WTC11 (cell line): Measurements from ENCODE around the gene APMAP. TPM values are rescaled to one million over a fixed set of nuclear protein-coding genes. Genes with fewer than 3 reads are reported as not detected.
"Not testable (repeated sequence)": the region's sequence is repeated elsewhere in the genome, so short reads cannot be mapped to it uniquely, and the experiment has no call there.

Experiments used
- ATAC-seq: fragments of 200-7000 bp; cut with Tn5 transposase; 2 replicates; pipeline ENCODE4 v1.10.0; 2021; ENCODE audit warnings: mild to moderate bottlenecking, moderate library complexity
- CTCF ChIA-PET: fragments of 300-600 bp; sonication (Branson Sonifier 250); formaldehyde crosslinking; loops from one replicate; lab custom pipeline; 2021; ENCODE audit warnings: antibody characterized with exemption; lab: Charles Lee
- POLR2A ChIA-PET: fragments of 350-600 bp; sonication (Branson Sonifier 250); formaldehyde crosslinking; loops from one replicate; lab custom pipeline; 2021; ENCODE audit warnings: antibody characterized with exemption; lab: Charles Lee
- DNase-seq: peaks from one replicate; pipeline ENCODE4 v3.0.0; 2021; ENCODE audit warnings: low spot score
- H3K27ac Mint-ChIP-seq: 2 replicates; pipeline ENCODE4 v1.8.0; 2021; ENCODE audit warnings: mixed read lengths
- H3K27me3 Mint-ChIP-seq: 2 replicates; pipeline ENCODE4 v1.8.0; 2021; ENCODE audit warnings: low read depth, mild to moderate bottlenecking, moderate library complexity, mixed read lengths
- H3K36me3 Mint-ChIP-seq: 2 replicates; pipeline ENCODE4 v1.8.0; 2021; ENCODE audit warnings: mixed read lengths
- H3K4me1 Mint-ChIP-seq: 2 replicates; pipeline ENCODE4 v1.8.0; 2022; ENCODE audit warnings: mixed read lengths
- H3K4me3 Mint-ChIP-seq: 2 replicates; pipeline ENCODE4 v1.8.0; 2021; ENCODE audit warnings: mild to moderate bottlenecking, moderate library complexity, mixed read lengths
- H3K9me3 Mint-ChIP-seq: 2 replicates; pipeline ENCODE4 v1.8.0; 2021; ENCODE audit warnings: mixed read lengths
- CREB1 ChIP-seq: sonication (generic); formaldehyde crosslinking; IDR thresholded peaks from 2 replicates; pipeline ENCODE4 v1.8.0; 2023; ENCODE audit warnings: mild to moderate bottlenecking, missing genetic modification reagents
- CREM ChIP-seq: sonication (generic); formaldehyde crosslinking; IDR thresholded peaks from 2 replicates; pipeline ENCODE4 v1.8.1; 2022; ENCODE audit warnings: mild to moderate bottlenecking, missing genetic modification reagents, moderate library complexity
- GTF2I ChIP-seq: fragments of 250-450 bp; sonication (Bioruptor Pico); conservative IDR thresholded peaks from 2 replicates; pipeline ENCODE4 v1.4.0; 2021; ENCODE audit warnings: mild to moderate bottlenecking
- NR2C2 ChIP-seq: sonication (generic); formaldehyde crosslinking; IDR thresholded peaks from 2 replicates; pipeline ENCODE4 v1.8.0; 2022; ENCODE audit warnings: mild to moderate bottlenecking, missing genetic modification reagents
- RELA ChIP-seq: sonication (generic); formaldehyde crosslinking; IDR thresholded peaks from 2 replicates; pipeline ENCODE4 v1.8.1; 2022; ENCODE audit warnings: missing genetic modification reagents, mild to moderate bottlenecking, borderline replicate concordance
- RORB ChIP-seq: fragments of 250-450 bp; sonication (Bioruptor Pico); IDR thresholded peaks from 2 replicates; pipeline ENCODE4 v1.9.0; 2021; ENCODE audit warnings: mild to moderate bottlenecking
- SP1 ChIP-seq: sonication (generic); formaldehyde crosslinking; conservative IDR thresholded peaks from 2 replicates; pipeline ENCODE4 v1.8.1; 2022; ENCODE audit warnings: missing genetic modification reagents
- ZNF263 ChIP-seq: sonication (generic); formaldehyde crosslinking; IDR thresholded peaks from 2 replicates; pipeline ENCODE4 v1.8.1; 2022; ENCODE audit warnings: low read depth, mild to moderate bottlenecking, moderate library complexity, missing genetic modification reagents
- ZNF317 ChIP-seq: sonication (generic); formaldehyde crosslinking; IDR thresholded peaks from 2 replicates; pipeline ENCODE4 v1.8.1; 2023; ENCODE audit warnings: low read depth, mild to moderate bottlenecking, moderate library complexity, missing genetic modification reagents, borderline replicate concordance
- ZNF396 ChIP-seq: fragments of 250-450 bp; sonication (Bioruptor Pico); IDR thresholded peaks from 2 replicates; pipeline ENCODE4 v1.8.0; 2021; ENCODE audit warnings: mild to moderate bottlenecking, moderate library complexity, borderline replicate concordance
- ZNF416 ChIP-seq: fragments of 250-450 bp; sonication (Bioruptor Pico); IDR thresholded peaks from 2 replicates; pipeline ENCODE4 v1.9.0; 2021; ENCODE audit warnings: mild to moderate bottlenecking, inconsistent platforms
- total RNA-seq: library from RNA; stranded (reverse); gene quantifications from 3 replicates; pipeline ENCODE4 v1.2.3, GENCODE V29; 2021
- TF ChIP-seq, protein P1 (sequence below): sonication (generic); formaldehyde crosslinking; conservative IDR thresholded peaks from 2 replicates; pipeline ENCODE4 v1.8.1; 2023; ENCODE audit warnings: mild to moderate bottlenecking, low read depth, missing genetic modification reagents, moderate library complexity
- TF ChIP-seq, protein P2 (sequence below): sonication (generic); formaldehyde crosslinking; IDR thresholded peaks from 2 replicates; pipeline ENCODE4 v1.8.0; 2022; ENCODE audit warnings: mild to moderate bottlenecking, missing genetic modification reagents
- TF ChIP-seq, protein P3 (sequence below): sonication (generic); formaldehyde crosslinking; IDR thresholded peaks from 2 replicates; pipeline ENCODE4 v1.8.1; 2023; ENCODE audit warnings: mild to moderate bottlenecking, missing genetic modification reagents, borderline replicate concordance
- TF ChIP-seq, protein P4 (sequence below): sonication (generic); formaldehyde crosslinking; IDR thresholded peaks from 2 replicates; pipeline ENCODE4 v1.8.0; 2022; ENCODE audit warnings: missing genetic modification reagents
- TF ChIP-seq, protein P5 (sequence below): sonication (generic); formaldehyde crosslinking; IDR thresholded peaks from 2 replicates; pipeline ENCODE4 v1.8.1; 2022; ENCODE audit warnings: mild to moderate bottlenecking, moderate library complexity, missing genetic modification reagents

Gene APMAP
- total RNA-seq, 1 experiment from 2014 or later, result 55.3 TPM

DNA sequence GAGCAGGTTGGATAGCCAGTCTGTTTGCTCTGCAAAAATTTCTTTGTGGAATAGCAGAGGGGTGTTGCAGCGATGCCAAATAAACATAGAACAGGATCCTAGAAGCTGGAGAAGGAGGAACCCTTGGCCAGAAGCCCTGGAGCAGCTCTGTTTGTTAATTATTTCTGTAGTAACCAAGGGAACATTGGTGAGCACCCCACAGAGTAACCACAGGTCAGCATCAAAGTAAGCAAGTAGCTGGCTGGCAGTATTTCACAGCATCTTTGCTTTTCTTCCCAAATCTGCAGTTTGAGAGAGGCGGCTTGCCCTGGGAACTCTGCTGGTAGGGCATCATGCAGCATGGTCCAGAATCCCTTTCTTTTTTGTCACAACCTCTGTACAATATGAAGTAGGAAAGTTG is 12.7 kb upstream of the APMAP start:
- no peaks in the 10 kb centered on the region for H3K4me1 Mint-ChIP-seq
- ChIA-PET CTCF (no interaction called here), POLR2A (no interaction called here)
- DNase-seq (no peak), ATAC-seq (no peak)
- H3K27ac Mint-ChIP-seq, result no peak overlapping the region
- peaks cover 8% of the 10 kb centered on the region for H3K9me3 Mint-ChIP-seq
- no peak overlapping the region for H3K4me3 Mint-ChIP-seq
- TF ChIP-seq, protein P1, sequence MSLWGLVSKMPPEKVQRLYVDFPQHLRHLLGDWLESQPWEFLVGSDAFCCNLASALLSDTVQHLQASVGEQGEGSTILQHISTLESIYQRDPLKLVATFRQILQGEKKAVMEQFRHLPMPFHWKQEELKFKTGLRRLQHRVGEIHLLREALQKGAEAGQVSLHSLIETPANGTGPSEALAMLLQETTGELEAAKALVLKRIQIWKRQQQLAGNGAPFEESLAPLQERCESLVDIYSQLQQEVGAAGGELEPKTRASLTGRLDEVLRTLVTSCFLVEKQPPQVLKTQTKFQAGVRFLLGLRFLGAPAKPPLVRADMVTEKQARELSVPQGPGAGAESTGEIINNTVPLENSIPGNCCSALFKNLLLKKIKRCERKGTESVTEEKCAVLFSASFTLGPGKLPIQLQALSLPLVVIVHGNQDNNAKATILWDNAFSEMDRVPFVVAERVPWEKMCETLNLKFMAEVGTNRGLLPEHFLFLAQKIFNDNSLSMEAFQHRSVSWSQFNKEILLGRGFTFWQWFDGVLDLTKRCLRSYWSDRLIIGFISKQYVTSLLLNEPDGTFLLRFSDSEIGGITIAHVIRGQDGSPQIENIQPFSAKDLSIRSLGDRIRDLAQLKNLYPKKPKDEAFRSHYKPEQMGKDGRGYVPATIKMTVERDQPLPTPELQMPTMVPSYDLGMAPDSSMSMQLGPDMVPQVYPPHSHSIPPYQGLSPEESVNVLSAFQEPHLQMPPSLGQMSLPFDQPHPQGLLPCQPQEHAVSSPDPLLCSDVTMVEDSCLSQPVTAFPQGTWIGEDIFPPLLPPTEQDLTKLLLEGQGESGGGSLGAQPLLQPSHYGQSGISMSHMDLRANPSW (CRISPR knock-in tag), result no peak
- TF ChIP-seq NR2C2 (CRISPR knock-in tag) (no peak), ZNF396 (CRISPR knock-in tag) (no peak), ZNF263 (CRISPR knock-in tag) (no peak), CREB1 (CRISPR knock-in tag) (no peak), RORB (no peak), ZNF416 (no peak)
- TF ChIP-seq, protein P2, sequence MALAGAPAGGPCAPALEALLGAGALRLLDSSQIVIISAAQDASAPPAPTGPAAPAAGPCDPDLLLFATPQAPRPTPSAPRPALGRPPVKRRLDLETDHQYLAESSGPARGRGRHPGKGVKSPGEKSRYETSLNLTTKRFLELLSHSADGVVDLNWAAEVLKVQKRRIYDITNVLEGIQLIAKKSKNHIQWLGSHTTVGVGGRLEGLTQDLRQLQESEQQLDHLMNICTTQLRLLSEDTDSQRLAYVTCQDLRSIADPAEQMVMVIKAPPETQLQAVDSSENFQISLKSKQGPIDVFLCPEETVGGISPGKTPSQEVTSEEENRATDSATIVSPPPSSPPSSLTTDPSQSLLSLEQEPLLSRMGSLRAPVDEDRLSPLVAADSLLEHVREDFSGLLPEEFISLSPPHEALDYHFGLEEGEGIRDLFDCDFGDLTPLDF (CRISPR knock-in tag), result no peak
- TF ChIP-seq, protein P3, sequence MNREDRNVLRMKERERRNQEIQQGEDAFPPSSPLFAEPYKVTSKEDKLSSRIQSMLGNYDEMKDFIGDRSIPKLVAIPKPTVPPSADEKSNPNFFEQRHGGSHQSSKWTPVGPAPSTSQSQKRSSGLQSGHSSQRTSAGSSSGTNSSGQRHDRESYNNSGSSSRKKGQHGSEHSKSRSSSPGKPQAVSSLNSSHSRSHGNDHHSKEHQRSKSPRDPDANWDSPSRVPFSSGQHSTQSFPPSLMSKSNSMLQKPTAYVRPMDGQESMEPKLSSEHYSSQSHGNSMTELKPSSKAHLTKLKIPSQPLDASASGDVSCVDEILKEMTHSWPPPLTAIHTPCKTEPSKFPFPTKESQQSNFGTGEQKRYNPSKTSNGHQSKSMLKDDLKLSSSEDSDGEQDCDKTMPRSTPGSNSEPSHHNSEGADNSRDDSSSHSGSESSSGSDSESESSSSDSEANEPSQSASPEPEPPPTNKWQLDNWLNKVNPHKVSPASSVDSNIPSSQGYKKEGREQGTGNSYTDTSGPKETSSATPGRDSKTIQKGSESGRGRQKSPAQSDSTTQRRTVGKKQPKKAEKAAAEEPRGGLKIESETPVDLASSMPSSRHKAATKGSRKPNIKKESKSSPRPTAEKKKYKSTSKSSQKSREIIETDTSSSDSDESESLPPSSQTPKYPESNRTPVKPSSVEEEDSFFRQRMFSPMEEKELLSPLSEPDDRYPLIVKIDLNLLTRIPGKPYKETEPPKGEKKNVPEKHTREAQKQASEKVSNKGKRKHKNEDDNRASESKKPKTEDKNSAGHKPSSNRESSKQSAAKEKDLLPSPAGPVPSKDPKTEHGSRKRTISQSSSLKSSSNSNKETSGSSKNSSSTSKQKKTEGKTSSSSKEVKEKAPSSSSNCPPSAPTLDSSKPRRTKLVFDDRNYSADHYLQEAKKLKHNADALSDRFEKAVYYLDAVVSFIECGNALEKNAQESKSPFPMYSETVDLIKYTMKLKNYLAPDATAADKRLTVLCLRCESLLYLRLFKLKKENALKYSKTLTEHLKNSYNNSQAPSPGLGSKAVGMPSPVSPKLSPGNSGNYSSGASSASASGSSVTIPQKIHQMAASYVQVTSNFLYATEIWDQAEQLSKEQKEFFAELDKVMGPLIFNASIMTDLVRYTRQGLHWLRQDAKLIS (CRISPR knock-in tag), result no peak
- peaks cover 4% of the 10 kb centered on the region; the same call in 1 of the 2 replicates for H3K27me3 Mint-ChIP-seq
- no peaks in the 10 kb centered on the region for H3K36me3 Mint-ChIP-seq

DNA sequence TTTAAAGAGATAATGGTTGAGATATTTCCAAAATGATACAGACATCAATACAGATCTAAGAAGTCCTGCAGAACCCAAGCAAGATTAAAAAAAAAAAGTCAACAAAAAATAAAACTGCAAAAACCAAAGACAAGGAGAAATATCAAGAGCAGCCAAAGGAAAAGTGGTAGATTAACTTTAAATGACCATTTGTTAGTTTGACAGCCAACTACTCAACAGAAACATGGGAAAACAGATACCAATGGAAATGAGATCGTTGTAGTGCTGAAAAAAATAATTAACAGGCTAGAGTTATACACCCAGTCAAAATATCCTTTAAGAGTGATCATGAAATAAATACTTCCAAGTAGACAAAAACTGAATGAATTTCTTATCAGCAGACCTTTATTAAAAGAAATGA is 10.5 kb upstream of the APMAP start:
- POLR2A ChIA-PET, result no interaction called here
- H3K4me1 Mint-ChIP-seq, result no peaks in the 10 kb centered on the region
- H3K9me3 Mint-ChIP-seq, result peaks cover 8% of the 10 kb centered on the region
- CTCF ChIA-PET, result no interaction called here
- no peak for TF ChIP-seq RELA (CRISPR knock-in tag)
- no peak for TF ChIP-seq SP1
- TF ChIP-seq CREM, result no peak
- TF ChIP-seq GTF2I (CRISPR knock-in tag), result no peak
- TF ChIP-seq, protein P4, sequence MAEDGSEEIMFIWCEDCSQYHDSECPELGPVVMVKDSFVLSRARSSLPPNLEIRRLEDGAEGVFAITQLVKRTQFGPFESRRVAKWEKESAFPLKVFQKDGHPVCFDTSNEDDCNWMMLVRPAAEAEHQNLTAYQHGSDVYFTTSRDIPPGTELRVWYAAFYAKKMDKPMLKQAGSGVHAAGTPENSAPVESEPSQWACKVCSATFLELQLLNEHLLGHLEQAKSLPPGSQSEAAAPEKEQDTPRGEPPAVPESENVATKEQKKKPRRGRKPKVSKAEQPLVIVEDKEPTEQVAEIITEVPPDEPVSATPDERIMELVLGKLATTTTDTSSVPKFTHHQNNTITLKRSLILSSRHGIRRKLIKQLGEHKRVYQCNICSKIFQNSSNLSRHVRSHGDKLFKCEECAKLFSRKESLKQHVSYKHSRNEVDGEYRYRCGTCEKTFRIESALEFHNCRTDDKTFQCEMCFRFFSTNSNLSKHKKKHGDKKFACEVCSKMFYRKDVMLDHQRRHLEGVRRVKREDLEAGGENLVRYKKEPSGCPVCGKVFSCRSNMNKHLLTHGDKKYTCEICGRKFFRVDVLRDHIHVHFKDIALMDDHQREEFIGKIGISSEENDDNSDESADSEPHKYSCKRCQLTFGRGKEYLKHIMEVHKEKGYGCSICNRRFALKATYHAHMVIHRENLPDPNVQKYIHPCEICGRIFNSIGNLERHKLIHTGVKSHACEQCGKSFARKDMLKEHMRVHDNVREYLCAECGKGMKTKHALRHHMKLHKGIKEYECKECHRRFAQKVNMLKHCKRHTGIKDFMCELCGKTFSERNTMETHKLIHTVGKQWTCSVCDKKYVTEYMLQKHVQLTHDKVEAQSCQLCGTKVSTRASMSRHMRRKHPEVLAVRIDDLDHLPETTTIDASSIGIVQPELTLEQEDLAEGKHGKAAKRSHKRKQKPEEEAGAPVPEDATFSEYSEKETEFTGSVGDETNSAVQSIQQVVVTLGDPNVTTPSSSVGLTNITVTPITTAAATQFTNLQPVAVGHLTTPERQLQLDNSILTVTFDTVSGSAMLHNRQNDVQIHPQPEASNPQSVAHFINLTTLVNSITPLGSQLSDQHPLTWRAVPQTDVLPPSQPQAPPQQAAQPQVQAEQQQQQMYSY, result no peak
- TF ChIP-seq, protein P5, sequence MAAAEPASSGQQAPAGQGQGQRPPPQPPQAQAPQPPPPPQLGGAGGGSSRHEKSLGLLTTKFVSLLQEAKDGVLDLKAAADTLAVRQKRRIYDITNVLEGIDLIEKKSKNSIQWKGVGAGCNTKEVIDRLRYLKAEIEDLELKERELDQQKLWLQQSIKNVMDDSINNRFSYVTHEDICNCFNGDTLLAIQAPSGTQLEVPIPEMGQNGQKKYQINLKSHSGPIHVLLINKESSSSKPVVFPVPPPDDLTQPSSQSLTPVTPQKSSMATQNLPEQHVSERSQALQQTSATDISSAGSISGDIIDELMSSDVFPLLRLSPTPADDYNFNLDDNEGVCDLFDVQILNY, result no peak
- 0 out of 2 replicates have a peak, but pooled peaks have one; percentile 36 for TF ChIP-seq ZNF317 (CRISPR knock-in tag)
- H3K27ac Mint-ChIP-seq, result no peak overlapping the region
- H3K27me3 Mint-ChIP-seq, result peaks cover 4% of the 10 kb centered on the region; the same call in 1 of the 2 replicates
- no peaks in the 10 kb centered on the region for H3K36me3 Mint-ChIP-seq
- no peak for DNase-seq
- no peak overlapping the region for H3K4me3 Mint-ChIP-seq
- no peak for ATAC-seq

DNA sequence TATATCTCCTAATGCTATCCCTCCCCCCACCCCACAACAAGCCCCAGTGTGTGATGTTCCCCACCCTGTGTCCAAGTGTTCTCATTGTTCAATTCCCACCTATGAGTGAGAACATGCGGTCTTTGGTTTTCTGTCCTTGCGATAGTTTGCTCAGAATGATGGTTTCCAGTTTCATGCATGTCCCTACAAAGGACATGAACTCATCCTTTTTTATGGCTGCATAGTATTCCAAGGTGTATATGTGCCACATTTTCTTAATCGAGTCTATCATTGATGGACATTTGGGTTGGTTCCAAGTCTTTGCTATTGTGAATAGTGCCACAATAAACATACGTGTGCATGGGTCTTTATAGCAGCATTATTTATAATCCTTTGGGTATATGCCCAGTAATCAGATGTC is 8.8 kb upstream of the APMAP start:
- H3K36me3 Mint-ChIP-seq, POLR2A ChIA-PET, H3K9me3 Mint-ChIP-seq, CTCF ChIA-PET, DNase-seq, H3K27ac Mint-ChIP-seq, ATAC-seq, H3K27me3 Mint-ChIP-seq, H3K4me3 Mint-ChIP-seq, H3K4me1 Mint-ChIP-seq: not testable (repeated sequence)
